ENCODE data around the gene CABLES2. TPM values are rescaled to one million over a fixed set of nuclear protein-coding genes. Genes with fewer than 3 reads are reported as not detected.
A peak's percentile ranks its signal among the peaks of the same experiment; 100 is the strongest.

Gene CABLES2
- total and polyA plus RNA-seq, 12 donors, result 1.5 to 5.6 (median 3.7) TPM

- H3K4me3 ChIP-seq, result peak overlapping the region in 1 of 4 donors; percentile 99
- H3K36me3 ChIP-seq (replicated peaks in 1 of 2), result peaks cover 0 to 4% of the 10 kb centered on the region in 2 donors
- H3K9me3 ChIP-seq (replicated peaks in 1 of 3), result no peaks in the 10 kb centered on the region
- WGBS, 4 donors, result 47 to 61% (median 49%) methylated on average over 10 to 27 of the region's 27 CpGs
- no peaks in the 10 kb centered on the region for H3K27me3 ChIP-seq
- intact Hi-C loops (cut with DNase I), result loop anchor here in 1 of 2 donors (5.0 kb wide), 1 partner anchor 63 kb away; the partner anchor contains the start of gene ADRM1
- H3K27ac ChIP-seq, result peak overlapping the region; percentile 80 to 94 (median 90)
- TF ChIP-seq POLR2A (IDR thresholded peaks at IDR 0.05) (peak; percentile 25 to 95), CTCF (IDR thresholded peaks at IDR 0.05) (no peak)
- peaks cover 55 to 56% of the 10 kb centered on the region in 2 donors for H3K4me1 ChIP-seq (replicated peaks in 1 of 2)
- DNase-seq, result peak; percentile 80 to 96 (median 94)
Measured at GRCh38 chr20:62364911-62365736, 42.0 kb downstream of the CABLES2 start.

- Histone ChIP-seq H3K9me3 (replicated peaks in 1 of 3) (no peaks in the 10 kb centered on the region), H3K27me3 (no peaks in the 10 kb centered on the region), H3K4me3 (peak overlapping the region in 1 of 4 donors; percentile 99), H3K36me3 (replicated peaks in 1 of 2) (peaks cover 0 to 4% of the 10 kb centered on the region in 2 donors), H3K27ac (peak overlapping the region in 4 of 5 donors; percentile 81 to 94 (median 91)), H3K4me1 (replicated peaks in 1 of 2) (peaks cover 46 to 48% of the 10 kb centered on the region in 2 donors)
- TF ChIP-seq POLR2A (IDR thresholded peaks at IDR 0.05), result no peak
- TF ChIP-seq CTCF (IDR thresholded peaks at IDR 0.05), result no peak
- 64 to 70% (median 66%) methylated on average over 19 to 22 of the region's 22 CpGs for WGBS, 4 donors
- DNase-seq, result peak in 5 of 7 donors; percentile 38 to 75 (median 66)
- intact Hi-C loops (cut with DNase I), result no loop called here
Measured at GRCh38 chr20:62363920-62364851, 42.9 kb downstream of the CABLES2 start.

- peak in 4 of 7 donors; percentile 8 to 27 (median 18) for DNase-seq
- Histone ChIP-seq H3K27ac (peak overlapping the region in 1 of 5 donors; percentile 92), H3K36me3 (replicated peaks in 1 of 2) (peaks cover 0 to 4% of the 10 kb centered on the region in 2 donors), H3K4me3 (no peak overlapping the region), H3K4me1 (replicated peaks in 1 of 2) (peaks cover 46 to 48% of the 10 kb centered on the region in 2 donors), H3K9me3 (replicated peaks in 1 of 3) (no peaks in the 10 kb centered on the region), H3K27me3 (no peaks in the 10 kb centered on the region)
- 77 to 82% (median 79%) methylated on average over 12 to 20 of the region's 20 CpGs for WGBS, 4 donors
- TF ChIP-seq CTCF (IDR thresholded peaks at IDR 0.05) (no peak), POLR2A (IDR thresholded peaks at IDR 0.05) (no peak)
- intact Hi-C loops (cut with DNase I), result no loop called here
Measured at GRCh38 chr20:62362991-62363919, 43.8 kb downstream of the CABLES2 start.
